OCI-LY3 (cell line): Measurements from ENCODE around the gene FBXO47.

Experiments
- CTCF ChIP-seq: fragments of 200-600, 300-600 bp; sonication (generic); IDR thresholded peaks from 2 replicates; pipeline ENCODE4 v1.5.1; 2014; ENCODE audit warnings: antibody characterized with exemption, low read length, low read depth
- EZH2phosphoT487 ChIP-seq: fragments of 200-600 bp; shearing (Covaris generic); IDR thresholded peaks from 2 replicates; pipeline ENCODE4 v1.6.1; 2018; ENCODE audit warnings: antibody characterized with exemption, mixed run types, low read depth

GRCh38 chr17:38969281-38969680 lies 2.1 kb upstream of the FBXO47 start:
- no peak for TF ChIP-seq CTCF
- TF ChIP-seq EZH2phosphoT487, result no peak
